Stimulated activated CD8-positive, alpha-beta memory T cell treated with anti-CD3 and anti-CD28 coated beads, Interleukin-7, amount 100 ng/mL, for 24 hours (primary cell): ENCODE data around the gene FAM107B.

ENCODE experiments used
- DNase-seq: peaks from one replicate; pipeline ENCODE4 v3.0.0-alpha.2; 2020; ENCODE audit warnings: low read depth

The FAM107B gene

DNA sequence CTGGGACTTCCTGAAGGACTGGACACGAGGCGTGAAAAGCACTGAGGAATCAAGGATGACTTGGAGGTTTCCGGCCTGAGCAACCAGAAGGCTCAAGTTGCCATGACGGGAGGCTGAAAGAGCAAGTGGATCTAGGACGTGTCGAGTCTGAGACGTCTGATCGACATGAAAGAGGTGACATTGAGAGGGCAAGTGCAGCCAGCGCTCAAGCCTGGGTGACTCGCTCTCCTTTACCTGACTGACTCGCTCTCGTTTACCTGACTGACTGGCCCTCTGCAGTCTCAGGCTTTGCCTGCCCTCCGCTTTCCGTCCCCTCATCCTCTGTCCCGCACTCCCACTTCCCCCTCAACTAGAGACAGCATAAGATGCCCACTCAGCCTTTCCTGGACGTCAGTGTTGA is 241.4 kb downstream of the FAM107B start:
- DNase-seq, result no peak

DNA sequence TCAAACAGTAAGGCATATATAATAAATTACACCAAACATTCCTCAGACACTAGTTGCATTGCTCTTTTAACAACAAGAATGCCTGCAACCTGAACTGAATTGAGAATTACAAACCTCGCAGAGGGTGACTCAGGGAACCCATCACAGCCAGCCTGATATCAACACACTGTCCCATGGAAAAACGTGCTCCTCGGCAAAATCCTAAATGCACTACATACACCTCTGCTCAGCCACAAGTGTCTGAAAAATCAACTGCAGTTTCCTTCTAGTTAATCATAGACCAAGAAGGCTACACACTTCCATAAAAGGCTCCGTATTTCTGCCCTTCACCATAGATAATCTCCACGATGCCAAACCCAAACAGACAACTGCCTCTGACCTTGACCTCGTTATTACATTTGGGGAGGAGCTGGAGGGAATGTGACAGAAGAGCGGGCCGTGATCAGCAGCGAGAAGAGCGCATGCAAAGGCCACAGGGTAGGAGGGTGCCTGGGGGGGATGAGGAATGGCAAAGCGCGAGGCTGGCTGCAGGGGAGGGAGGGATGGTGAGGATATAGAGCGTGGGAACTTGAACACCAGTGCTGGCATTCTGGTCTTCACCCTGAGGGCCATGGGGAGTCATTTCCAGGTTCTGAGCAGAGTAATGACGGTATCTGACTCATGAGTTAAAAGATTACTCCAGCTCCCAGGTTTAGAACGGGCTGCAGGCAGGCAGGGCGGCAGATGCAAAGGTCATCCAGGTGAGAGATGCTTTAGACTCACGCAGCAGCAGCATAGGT is 242.0 kb downstream of the FAM107B start:
- DNase-seq, result no peak

DNA sequence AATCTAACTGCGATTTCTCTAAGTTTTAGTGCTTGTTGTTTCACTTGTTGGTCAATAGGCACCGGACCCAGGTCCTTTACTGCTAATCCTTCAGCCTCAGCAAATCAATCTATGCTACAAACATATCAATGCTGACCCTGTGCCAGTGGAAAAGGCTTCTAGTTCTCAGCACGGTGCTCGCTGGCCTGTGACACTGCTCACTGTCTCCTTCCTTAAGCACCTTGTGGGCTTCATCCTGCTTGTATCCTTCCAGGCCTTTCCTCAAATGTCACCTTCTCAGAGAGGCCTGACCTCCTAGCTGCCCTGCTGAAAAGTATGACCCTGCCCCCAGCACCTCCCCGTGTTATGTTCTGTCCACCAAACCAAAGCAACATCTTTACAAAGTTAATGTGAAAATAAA is 242.7 kb downstream of the FAM107B start:
- DNase-seq, result no peak

DNA sequence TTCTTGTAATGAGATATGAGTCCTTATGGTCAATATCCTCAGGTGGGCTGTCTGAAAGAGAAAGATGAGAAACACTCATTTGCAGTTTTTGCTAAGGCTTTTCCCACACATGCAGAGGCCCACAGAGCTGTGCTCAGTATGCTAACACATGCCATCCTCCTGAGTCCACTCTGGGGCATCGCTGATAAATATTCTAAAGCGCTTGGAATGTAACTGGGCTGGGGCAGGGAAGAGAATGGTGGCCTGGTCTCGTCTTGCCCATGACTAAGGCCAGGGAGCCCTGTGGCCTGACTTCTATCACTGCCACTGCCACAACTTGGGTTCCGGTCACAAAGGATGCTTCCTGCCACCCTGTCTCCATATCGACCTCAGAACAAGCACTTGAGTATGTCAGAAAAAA is 244.2 kb downstream of the FAM107B start:
- no peak for DNase-seq

DNA sequence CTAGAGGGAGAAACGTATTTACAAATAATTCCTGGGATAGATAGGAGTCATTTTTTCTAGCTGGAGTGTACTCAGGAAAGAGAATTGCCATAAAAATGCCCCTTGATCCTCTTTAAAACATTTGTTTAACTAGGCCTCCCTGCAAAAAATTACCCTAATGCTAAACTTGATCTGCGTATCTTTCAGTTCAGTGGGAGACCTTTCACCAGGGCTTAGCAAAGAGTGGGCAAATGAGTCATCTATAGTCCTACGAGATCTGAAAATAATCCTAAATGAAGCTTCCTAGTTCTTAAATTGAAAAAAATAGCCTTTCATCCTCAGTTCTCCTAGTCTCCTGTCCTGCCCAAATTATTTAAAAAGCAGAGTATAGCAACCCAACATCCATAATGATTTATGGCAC is 245.3 kb downstream of the FAM107B start:
- no peak for DNase-seq

DNA sequence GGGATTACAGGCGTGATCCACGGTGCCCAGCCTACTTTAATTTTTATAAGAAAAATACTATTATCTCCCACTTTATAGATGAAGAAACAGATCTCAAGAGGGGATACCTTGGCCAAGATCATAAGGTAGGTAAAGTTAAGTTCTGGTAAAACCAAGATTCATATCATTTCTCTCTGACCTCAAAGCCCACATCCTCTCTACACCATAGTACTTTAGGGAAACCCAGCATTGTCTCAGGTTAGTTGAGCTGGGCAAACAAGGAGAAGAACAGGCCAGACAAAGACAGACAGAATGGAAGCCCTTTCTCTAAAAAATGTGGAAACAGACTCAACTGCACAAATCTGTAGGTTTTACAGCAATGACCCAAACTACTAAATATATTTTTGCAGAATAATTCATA is 246.2 kb downstream of the FAM107B start:
- no peak for DNase-seq

DNA sequence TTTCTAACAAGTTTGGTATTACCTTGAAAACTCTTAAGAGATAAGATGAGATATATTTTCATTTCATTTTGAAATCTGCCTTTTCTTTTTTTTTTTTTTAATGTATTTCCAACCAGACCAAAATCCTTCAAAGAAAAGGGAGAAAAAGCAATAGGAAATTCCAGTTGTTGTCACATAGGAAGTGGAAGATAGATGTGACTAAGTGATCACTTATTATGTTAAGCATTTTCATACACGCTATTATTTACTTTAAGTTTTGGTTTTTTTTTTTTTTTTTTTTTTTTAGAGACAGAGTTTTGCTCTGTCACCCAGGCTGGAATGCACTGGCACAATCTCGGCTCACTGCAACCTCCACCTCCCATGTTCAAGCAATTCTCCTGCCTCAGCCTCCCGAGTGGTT is 246.8 kb downstream of the FAM107B start:
- no peak for DNase-seq

DNA sequence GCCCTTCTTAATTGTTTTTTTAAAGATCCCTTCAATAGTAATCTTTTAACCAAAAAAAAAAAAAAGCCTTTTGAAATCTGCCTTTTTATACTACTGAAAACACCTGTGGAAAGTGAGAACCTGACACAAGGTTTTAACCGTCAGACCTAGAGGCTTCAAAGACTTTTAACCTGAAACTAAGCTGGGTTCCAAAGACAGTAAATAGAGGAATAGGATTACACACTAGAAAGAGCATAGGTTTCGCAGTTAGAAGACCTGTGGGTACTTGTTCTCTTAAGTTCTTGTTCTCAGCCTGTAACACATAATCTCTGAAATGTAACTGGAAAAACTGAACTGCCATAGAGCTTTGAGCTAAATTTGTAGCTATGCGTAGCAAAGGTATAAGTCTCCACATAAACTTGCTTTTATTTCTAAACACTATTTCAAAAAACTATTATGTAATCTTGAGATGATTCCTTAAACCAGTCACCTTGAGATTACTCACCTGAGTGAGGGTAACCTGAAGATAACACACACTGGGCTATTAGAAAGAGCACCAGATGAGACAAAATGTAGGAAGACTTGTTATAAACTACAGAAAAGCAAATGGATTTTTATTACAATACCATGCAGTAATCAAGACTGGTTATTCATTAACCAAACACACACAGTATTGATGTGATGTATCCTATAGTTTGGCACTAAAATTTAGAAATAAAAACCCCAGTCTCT is 247.4 kb downstream of the FAM107B start:
- no peak for DNase-seq

DNA sequence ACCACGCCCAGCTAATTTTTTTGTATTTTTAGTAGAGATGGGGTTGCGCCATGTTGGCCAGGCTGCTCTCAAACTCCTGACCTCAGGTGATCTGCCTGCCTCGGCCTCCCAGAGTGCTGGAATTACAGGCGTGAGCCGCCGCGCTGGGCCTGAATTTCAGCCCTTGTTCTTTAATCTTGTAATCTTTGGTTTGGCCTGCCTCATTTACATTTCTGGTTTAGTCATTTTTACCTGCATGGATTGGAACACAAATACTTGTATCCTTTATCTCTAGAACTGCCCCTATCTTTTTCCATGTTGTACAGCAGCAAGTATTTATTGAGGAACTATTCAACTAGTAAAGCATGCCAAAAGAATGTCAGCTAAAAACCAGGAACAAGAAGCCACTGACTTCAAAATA is 248.4 kb downstream of the FAM107B start:
- no peak for DNase-seq

DNA sequence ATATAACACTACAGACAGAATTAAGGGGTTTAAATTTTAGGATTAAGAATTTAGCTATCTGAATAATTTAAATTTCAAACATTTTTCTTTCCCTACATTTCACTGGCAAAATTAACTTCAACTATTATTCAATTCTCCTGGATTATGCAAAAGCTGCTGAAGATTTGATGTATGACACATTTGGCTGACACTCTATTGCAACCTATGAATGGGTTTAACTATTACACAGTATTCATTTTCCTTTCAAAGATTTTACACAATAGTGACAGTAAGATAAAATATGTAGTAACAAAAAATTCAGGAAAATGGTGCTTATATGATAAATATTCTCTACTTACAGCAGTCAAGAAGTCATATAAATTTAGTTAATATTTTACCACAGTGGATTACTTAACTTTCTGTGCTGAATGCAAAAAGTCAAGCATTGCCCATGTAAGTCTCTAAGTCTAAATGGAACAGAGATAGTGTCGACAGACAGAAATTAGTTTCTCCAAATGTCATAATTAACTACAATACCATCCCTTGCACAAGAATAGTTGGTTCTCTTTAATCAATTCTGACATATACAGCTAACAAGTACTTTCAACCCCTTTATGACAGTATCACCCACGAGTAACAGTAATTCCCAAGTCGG is 249.9 kb downstream of the FAM107B start:
- DNase-seq, result no peak

DNA sequence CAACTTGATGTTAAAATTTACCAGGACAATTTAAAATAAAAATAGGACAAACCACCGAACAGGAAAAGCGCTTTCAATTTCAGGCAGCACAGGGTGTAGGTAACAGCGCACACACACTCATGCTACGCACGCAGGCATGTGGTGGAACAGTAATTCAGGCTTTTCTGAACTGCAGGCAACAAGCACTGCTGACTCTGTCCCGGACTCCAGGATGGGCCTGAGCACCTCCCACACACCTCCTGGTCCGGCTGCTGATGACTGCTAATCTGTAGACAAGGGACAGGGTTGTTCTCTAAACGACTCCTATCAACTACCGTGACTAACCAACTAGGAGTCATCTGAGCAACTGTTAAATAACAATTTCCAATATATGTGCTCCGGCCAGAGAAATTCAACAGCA is 251.4 kb downstream of the FAM107B start:
- DNase-seq, result no peak

DNA sequence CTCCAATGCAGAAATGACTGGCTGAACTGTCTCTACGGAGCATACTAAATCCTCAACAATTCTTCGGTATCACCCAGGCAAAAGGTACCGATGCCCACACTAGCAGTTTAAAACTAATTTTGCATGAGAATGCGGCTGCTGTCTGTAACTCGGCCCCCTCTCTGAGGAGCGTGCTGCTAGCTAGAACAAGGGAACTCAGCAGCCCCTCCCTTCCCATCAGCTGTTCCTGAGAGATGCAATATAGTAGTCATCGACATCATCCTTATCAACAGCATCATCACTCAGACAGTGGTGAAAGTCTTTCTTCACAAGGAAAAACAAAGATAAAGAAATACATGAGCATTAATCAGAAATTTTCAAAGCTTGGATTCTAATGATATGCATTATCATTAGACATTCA is 254.9 kb downstream of the FAM107B start:
- DNase-seq, result no peak

DNA sequence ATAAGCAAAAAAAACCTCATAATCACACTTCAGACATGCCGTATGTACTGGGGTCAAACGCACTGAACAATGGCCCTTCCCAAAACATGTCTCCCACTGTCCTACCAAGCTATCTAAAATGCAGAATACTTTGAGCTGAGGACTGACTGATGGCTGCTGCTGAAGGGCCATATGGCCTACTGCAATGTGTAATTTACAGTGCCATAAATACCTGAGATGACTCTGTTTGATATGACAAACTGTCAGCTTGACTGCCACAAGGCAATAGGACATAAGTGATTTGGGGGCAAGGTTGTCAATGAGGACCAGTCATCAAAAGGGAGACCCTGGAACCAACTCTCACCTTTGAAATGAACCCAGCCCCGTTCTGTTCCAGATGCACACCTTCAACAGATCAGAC is 256.5 kb downstream of the FAM107B start:
- DNase-seq, result no peak

DNA sequence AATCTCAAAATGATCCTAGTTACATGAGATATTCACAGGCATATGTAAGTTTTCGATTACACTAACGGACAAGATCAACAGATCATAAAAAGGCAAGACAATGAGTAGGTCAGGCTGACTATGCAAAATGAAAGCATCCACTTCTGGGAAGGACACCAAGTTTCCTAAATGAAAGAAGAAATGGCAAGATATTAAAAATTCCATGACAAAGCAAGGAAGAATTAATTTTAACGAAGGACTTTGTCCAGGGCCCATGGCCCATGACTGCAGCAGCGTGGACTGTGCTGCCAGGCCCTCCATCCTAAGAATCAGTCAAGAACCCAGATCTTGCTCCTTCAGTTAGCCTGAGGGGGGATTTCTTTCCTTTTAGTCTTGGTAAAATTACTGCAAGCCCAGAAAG is 261.6 kb downstream of the FAM107B start:
- DNase-seq, result no peak

DNA sequence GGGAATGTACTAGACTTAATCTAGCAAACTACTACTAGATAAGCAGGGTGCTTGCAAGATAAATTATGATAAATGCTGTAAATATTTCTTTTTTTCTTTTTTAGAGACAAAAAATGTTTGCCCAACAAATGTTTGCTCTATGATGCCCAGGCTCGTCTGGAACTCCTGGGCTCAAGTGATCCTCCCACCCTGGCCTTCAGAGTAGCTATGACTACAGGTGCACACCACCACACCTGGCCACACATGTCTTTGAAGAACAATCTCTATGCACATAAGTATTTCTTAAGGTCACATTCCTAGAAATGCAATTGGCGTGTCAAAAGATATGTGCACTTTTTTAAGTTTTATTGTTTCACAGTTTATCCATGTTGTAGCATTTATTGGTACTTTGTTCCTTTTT is 264.4 kb downstream of the FAM107B start:
- DNase-seq, result no peak

DNA sequence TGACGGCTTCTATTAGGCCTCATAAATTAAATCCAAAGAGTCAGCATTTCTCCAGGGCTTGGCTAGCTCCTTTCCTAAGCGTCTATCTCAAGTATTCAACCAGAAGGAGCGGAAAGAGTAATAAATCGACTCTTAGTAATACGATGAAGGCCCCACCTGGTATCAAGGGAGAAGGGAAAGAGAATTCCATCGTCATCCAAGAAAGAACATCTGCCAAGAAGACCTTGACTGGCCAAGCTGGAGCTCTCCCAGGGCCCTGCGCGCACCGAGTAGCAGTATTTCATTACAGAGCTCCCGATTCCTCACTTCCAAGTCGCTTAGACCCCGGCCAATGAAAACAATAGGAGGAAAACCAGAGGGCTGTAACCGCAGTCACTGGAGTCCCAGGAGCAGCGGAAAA is 266.0 kb downstream of the FAM107B start:
- no peak for DNase-seq

DNA sequence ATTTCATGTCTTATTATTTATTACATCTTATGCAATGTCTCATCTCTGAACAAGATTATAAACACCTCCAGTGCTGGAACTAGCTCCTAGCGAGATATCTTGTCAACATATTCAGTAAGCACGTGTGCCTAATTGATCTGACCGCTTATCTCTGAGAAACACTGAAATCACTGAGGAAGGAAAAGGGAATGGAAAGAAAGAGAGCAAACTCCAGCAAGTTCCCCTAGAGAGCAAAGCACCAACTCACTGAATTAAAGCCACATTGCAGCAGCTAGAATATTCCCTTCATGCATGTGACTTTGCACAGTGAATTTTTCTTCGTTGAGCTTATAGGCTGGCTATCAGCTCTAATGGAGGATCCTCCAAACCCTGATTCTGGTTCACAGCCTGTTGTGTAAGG is 266.9 kb downstream of the FAM107B start:
- no peak for DNase-seq

DNA sequence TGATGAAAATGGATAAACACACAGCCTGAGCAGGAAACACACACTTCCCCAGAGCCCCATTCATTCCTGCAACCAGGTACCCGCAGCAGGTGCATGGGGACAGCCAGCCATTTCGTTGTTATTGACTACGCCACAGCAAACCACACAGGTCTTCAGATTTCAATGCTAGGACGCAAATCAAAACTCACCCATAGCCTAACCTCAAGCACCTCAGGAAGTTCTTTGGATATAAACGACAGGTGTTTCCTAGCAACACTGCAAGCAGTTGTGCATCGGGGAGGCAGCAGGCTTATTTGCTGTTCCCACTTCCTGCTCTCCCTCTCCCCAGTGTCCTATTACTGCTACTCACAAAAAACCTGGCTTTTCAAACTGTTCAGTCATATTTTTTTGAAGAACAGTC is 267.5 kb downstream of the FAM107B start:
- DNase-seq, result no peak

DNA sequence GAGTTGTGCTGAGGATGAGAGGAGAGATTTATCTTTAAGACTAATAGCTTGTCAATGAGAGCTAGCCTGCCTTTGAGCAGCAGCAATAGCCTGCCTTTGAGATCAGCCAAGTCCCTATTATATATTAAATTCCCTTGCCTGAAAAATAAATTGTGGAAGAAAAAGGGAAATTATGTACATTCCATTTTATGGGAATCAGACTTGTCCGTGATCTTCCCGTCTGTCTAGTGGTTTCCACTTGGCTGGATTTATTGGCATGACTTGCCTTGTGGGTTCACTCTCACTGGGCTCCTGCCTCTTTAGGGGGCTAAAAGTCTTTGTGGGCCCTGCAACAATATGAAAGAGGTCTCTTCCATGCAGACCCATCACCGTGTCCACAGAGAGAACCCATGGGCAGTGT is 272.3 kb downstream of the FAM107B start:
- no peak for DNase-seq

DNA sequence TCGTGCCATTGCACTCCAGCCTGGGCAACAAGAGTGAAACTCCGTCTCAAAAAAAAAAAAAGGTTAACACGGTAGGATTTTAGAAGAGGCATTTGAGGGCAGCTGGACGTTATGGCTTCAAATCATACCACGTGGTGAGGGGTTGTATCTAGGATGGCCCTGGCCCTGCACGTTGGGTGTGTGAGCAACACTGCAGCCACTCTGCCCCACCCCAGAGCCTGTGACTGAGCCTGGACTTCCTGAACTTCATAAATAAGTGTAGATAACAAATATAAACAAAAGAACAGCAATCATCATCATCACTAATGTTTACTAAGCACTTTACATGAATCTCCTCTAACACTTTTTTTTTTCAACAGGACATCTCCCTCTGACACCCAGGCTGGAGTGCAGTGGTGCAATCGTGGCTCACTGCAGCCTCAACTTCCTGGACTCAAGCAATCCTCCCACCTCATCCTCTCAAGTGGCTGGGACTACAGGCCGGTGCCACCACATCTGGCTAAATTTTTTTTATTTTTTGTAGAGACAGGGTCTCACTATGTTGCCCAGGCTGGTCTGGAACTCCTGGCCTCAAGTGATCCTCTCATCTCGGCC is 274.4 kb downstream of the FAM107B start:
- no peak for DNase-seq

DNA sequence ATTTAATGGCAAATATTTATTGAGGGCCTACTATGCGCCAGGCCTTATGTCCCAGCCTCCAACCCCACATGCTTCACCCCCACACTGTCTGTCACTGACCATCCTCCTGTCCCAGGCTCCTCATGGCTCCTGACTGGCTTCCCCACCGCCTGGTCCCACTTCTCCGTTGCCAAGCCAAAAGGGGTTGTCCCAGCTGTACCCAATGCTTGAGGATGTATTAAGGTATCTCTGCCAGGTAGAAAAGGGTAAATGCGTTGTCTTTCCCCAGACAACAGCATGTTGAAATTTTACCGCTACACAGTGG is 275.1 kb downstream of the FAM107B start:
- DNase-seq, result no peak

DNA sequence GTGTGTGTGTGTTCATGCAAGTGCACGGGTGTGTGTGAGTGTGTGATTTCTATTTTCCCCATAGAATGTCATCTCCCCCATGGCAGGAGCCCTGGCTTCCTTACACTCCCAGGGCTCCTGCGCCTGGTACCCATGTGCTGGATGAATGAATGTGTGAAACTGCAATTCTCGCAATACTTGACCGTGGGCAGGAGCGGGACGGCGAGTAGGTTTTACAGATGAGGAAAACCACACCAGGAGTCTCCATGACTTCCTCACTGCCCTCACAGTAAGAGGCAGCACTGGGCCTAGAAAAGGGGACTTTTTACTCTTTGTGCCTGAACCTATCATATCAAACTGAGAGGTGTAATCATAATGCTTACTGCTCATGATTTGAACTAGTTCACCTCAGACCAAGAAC is 276.4 kb downstream of the FAM107B start:
- DNase-seq, result no peak

DNA sequence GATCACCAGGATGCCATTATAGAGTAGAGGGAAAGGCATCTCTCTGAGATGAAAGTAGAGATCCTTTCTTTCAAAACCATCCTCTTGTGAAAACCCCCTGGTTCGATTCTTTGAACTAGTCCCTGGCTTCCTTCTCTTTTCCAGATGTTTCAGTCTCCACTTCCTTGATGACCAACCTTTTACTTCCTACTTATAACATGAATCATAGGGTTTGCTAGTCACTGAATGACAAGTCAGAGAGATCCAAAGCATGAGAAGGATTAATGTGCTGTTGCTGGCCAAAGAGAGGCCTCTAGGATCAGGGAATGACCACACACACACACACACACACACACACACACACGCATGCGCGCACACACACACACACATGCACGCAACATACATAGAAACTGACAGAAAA is 282.9 kb downstream of the FAM107B start:
- DNase-seq, result no peak
